Neural cell (in vitro differentiated cells): ENCODE data around the gene ZNF467. TPM values are rescaled to one million over a fixed set of nuclear protein-coding genes. Genes with fewer than 3 reads are reported as not detected.

ENCODE experiments used
- H2AFZ ChIP-seq: fragments of 200-600, 300-800 bp; sonication (generic), shearing (Covaris generic); 2 replicates; pipeline ENCODE4 v1.6.0; 2014; ENCODE audit warnings: low read depth, mild to moderate bottlenecking, antibody characterized with exemption, low read length, moderate library complexity
- H3F3A ChIP-seq: fragments of 200-600 bp; shearing (Covaris generic); 2 replicates; pipeline ENCODE4 v1.6.1; 2016; ENCODE audit warnings: mild to moderate bottlenecking, moderate library complexity, mixed read lengths, antibody characterized with exemption, low read length; ENCODE audit not compliant: insufficient read depth, poor library complexity, severe bottlenecking
- H3K27ac ChIP-seq: fragments of 200-600, 300-800 bp; sonication (generic), shearing (Covaris generic); 2 replicates; pipeline ENCODE4 v1.5.1; 2014; ENCODE audit warnings: mild to moderate bottlenecking, low read length, moderate library complexity
- H3K27me3 ChIP-seq: fragments of 300-800, 200-600 bp; sonication (generic), shearing (Covaris generic); 2 replicates; pipeline ENCODE4 v1.6.0; 2014; ENCODE audit warnings: mild to moderate bottlenecking, low read depth, low read length, moderate library complexity; ENCODE audit not compliant: insufficient read depth
- H3K36me3 ChIP-seq: fragments of 300-800, 200-600 bp; sonication (generic), shearing (Covaris generic); 2 replicates; pipeline ENCODE4 v1.5.1; 2014; ENCODE audit warnings: mild to moderate bottlenecking, antibody characterized with exemption, low read length, moderate library complexity; ENCODE audit not compliant: insufficient read depth
- H3K4me2 ChIP-seq: fragments of 300-800, 200-600 bp; sonication (generic), shearing (Covaris generic); 2 replicates; pipeline ENCODE4 v1.6.0; 2014; ENCODE audit warnings: mild to moderate bottlenecking, low read length
- H3K4me3 ChIP-seq: fragments of 300-800, 200-600 bp; sonication (generic), shearing (Covaris generic); 2 replicates; pipeline ENCODE4 v1.5.1; 2014; ENCODE audit warnings: mild to moderate bottlenecking, low read length, moderate library complexity
- H3K79me2 ChIP-seq: fragments of 200-600 bp; shearing (Covaris generic); replicated peaks from 2 replicates; pipeline ENCODE4 v1.6.0; 2014; ENCODE audit warnings: mild to moderate bottlenecking, low read length, moderate library complexity; ENCODE audit not compliant: insufficient read depth
- H3K9ac ChIP-seq: fragments of 300-800, 200-600 bp; sonication (generic), shearing (Covaris generic); 2 replicates; pipeline ENCODE4 v1.6.1; 2016; ENCODE audit warnings: mild to moderate bottlenecking, low read length, mixed read lengths
- H3K9me2 ChIP-seq: fragments of 200-600 bp; shearing (Covaris generic); 2 replicates; pipeline ENCODE4 v1.6.1; 2016; ENCODE audit warnings: mild to moderate bottlenecking, low read length, mixed read lengths; ENCODE audit not compliant: insufficient read depth
- H3K9me3 ChIP-seq: fragments of 200-600, 300-800 bp; sonication (generic), shearing (Covaris generic); 2 replicates; pipeline ENCODE4 v1.6.1; 2016; ENCODE audit warnings: mild to moderate bottlenecking, mixed run types, low read length, moderate library complexity, mixed read lengths
- H4K20me1 ChIP-seq: fragments of 200-600 bp; shearing (Covaris generic); 2 replicates; pipeline ENCODE4 v1.6.1; 2016; ENCODE audit warnings: mild to moderate bottlenecking, mixed run types; ENCODE audit not compliant: insufficient read depth
- CTCF ChIP-seq: fragments of 450-650 bp; IDR thresholded peaks from 2 replicates; pipeline ENCODE4 v1.5.1; 2014; ENCODE audit warnings: antibody characterized with exemption, mild to moderate bottlenecking, moderate library complexity; ENCODE audit not compliant: poor library complexity, severe bottlenecking
- EP300 ChIP-seq: fragments of 450-650 bp; conservative IDR thresholded peaks from 2 replicates; pipeline ENCODE4 v1.6.1; 2014; ENCODE audit warnings: antibody characterized with exemption, mild to moderate bottlenecking, moderate library complexity; ENCODE audit not compliant: poor library complexity, severe bottlenecking
- EZH2 ChIP-seq: fragments of 200-600, 300-800 bp; shearing (Covaris generic), sonication (generic); IDR thresholded peaks from 2 replicates; pipeline ENCODE4 v1.6.1; 2014; ENCODE audit warnings: antibody characterized with exemption, low read length, borderline replicate concordance, mild to moderate bottlenecking; ENCODE audit not compliant: insufficient read depth, poor library complexity, severe bottlenecking
- MXI1 ChIP-seq: fragments of 450-650 bp; conservative IDR thresholded peaks from 2 replicates; pipeline ENCODE4 v1.6.1; 2014; ENCODE audit warnings: antibody characterized with exemption, mild to moderate bottlenecking; ENCODE audit not compliant: poor library complexity, severe bottlenecking
- POLR2AphosphoS5 ChIP-seq: IDR thresholded peaks from 2 replicates; pipeline ENCODE4 v1.6.1; 2012
- RAD21 ChIP-seq: fragments of 450-650 bp; conservative IDR thresholded peaks from 2 replicates; pipeline ENCODE4 v1.6.1; 2014; ENCODE audit warnings: antibody characterized with exemption, mild to moderate bottlenecking, moderate library complexity
- REST ChIP-seq: IDR thresholded peaks from 2 replicates; pipeline ENCODE4 v1.6.1; 2012; ENCODE audit warnings: borderline replicate concordance
- SMC3 ChIP-seq: fragments of 450-650 bp; conservative IDR thresholded peaks from 2 replicates; pipeline ENCODE4 v1.6.1; 2014; ENCODE audit warnings: antibody characterized with exemption, mild to moderate bottlenecking, moderate library complexity; ENCODE audit not compliant: poor library complexity
- TAF1 ChIP-seq: IDR thresholded peaks from 2 replicates; pipeline ENCODE4 v1.6.1; 2012; ENCODE audit warnings: low read depth
- polyA plus RNA-seq: library from polyadenylated mRNA; depleted of rRNA; stranded (reverse); fragments of >200 nt; gene quantifications from 2 replicates; pipeline ENCODE4 v1.2.3, GENCODE V29; 2014

Gene ZNF467
- polyA plus RNA-seq, 1 donor from 2014 or later, result 11.9 TPM

DNA sequence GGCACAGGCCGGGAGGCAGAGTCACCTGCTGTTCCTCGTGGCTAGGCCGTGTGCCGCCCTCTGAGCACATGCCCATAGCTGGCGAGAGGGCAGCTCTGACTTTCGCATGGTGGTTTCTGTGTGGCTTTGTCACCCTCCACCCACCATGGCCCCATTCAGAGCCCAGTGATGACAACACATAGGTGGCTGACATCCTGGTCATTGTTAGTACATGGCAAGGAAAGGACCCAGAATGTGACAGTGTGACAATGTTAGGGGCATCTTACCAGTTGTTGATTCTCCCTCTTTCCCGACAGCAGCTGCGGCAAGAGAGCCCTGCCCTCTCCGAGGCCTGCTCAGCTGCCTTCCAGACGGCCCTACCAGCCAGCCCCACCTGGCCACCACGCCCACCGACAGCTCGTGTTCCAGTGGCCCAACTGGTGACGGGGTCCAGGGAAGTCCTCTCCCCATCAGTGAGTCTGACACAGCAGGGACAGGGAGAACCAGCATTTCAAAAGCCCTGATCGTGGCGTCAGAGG is 52.2 kb downstream of the ZNF467 start:
- H3K4me2 ChIP-seq, result no peak overlapping the region
- no peaks in the 10 kb centered on the region for H3K36me3 ChIP-seq
- no peak overlapping the region for H2AFZ ChIP-seq
- H3F3A ChIP-seq, result no peaks in the 10 kb centered on the region
- no peaks in the 10 kb centered on the region for H3K27me3 ChIP-seq
- H3K9me2 ChIP-seq, result no peaks in the 10 kb centered on the region
- H3K79me2 ChIP-seq, result peaks cover 4% of the 10 kb centered on the region
- no peaks in the 10 kb centered on the region for H4K20me1 ChIP-seq
- H3K9me3 ChIP-seq, result no peaks in the 10 kb centered on the region
- H3K9ac ChIP-seq, result no peak overlapping the region
- TF ChIP-seq EZH2, result no peak
- no peak for TF ChIP-seq REST
- TF ChIP-seq SMC3, result no peak
- no peak for TF ChIP-seq POLR2AphosphoS5
- no peak for TF ChIP-seq RAD21
- TF ChIP-seq TAF1, result no peak
- no peak for TF ChIP-seq MXI1
- TF ChIP-seq CTCF, result no peak
- no peak for TF ChIP-seq EP300
- H3K4me3 ChIP-seq, result no peak overlapping the region
- no peak overlapping the region for H3K27ac ChIP-seq

GRCh38 chr7:149720372-149721083 is 52.9 kb downstream of the ZNF467 start:
- H3K4me3 ChIP-seq, result no peak overlapping the region
- no peaks in the 10 kb centered on the region for H3K9me3 ChIP-seq
- no peaks in the 10 kb centered on the region for H3K27me3 ChIP-seq
- H4K20me1 ChIP-seq, result no peaks in the 10 kb centered on the region
- no peak overlapping the region for H3K9ac ChIP-seq
- no peak overlapping the region for H3K27ac ChIP-seq
- peaks cover 4% of the 10 kb centered on the region for H3K79me2 ChIP-seq
- no peak overlapping the region for H3K4me2 ChIP-seq
- TF ChIP-seq CTCF (no peak), EP300 (no peak), MXI1 (no peak), RAD21 (no peak), EZH2 (no peak)
- no peaks in the 10 kb centered on the region for H3K9me2 ChIP-seq
- no peak overlapping the region for H2AFZ ChIP-seq
- no peaks in the 10 kb centered on the region for H3K36me3 ChIP-seq
- H3F3A ChIP-seq, result no peaks in the 10 kb centered on the region
